GM12864 (cell line): ENCODE results near the gene PITPNM3.
A peak's percentile ranks its signal among the peaks of the same experiment; 100 is the strongest.

ENCODE experiments used
- DNase-seq: peaks from one replicate; pipeline ENCODE4 v3.0.0-alpha.2; 2011; ENCODE audit warnings: low read depth
- H3K4me3 ChIP-seq: 2 replicates; pipeline ENCODE4 v1.5.1; 2011; ENCODE audit warnings: mild to moderate bottlenecking, low read depth, low read length, control low read depth
- CTCF ChIP-seq: IDR thresholded peaks from 2 replicates; pipeline ENCODE4 v1.5.1; 2011; ENCODE audit warnings: low read depth, mild to moderate bottlenecking, moderate library complexity, low read length, control low read depth, inconsistent platforms; ENCODE audit errors: missing control alignments

Gene PITPNM3

GRCh38 chr17:6420173-6420641, 136.1 kb downstream of the PITPNM3 start:
- no peak overlapping the region for H3K4me3 ChIP-seq
- no peak for DNase-seq
- peak; percentile 40 for TF ChIP-seq CTCF

GRCh38 chr17:6415616-6416015, 140.7 kb downstream of the PITPNM3 start:
- H3K4me3 ChIP-seq, result no peak overlapping the region
- no peak for TF ChIP-seq CTCF
- no peak for DNase-seq

- no peak overlapping the region for H3K4me3 ChIP-seq
- peak; percentile 60 for TF ChIP-seq CTCF
- no peak for DNase-seq
Observed at GRCh38 chr17:6413065-6413464, 143.3 kb downstream of the PITPNM3 start.

- H3K4me3 ChIP-seq, result no peak overlapping the region
- no peak for TF ChIP-seq CTCF
Observed at GRCh38 chr17:6408735-6409134, 147.6 kb downstream of the PITPNM3 start.

GRCh38 chr17:6408276-6408675, 148.1 kb downstream of the PITPNM3 start:
- DNase-seq, result no peak
- TF ChIP-seq CTCF, result no peak

More at GRCh38 chr17:6408735-6409134, 147.6 kb downstream of the PITPNM3 start:
- DNase-seq, result no peak

GRCh38 chr17:6402258-6402657, 154.1 kb downstream of the PITPNM3 start:
- no peak for DNase-seq

More at GRCh38 chr17:6408276-6408675, 148.1 kb downstream of the PITPNM3 start:
- H3K4me3 ChIP-seq, result no peak overlapping the region

More at GRCh38 chr17:6402258-6402657, 154.1 kb downstream of the PITPNM3 start:
- no peak overlapping the region for H3K4me3 ChIP-seq
- TF ChIP-seq CTCF, result no peak
